GM18870 (cell line): Measurements from ENCODE around the gene SPART.
"Not testable (repeated sequence)": the region's sequence is repeated elsewhere in the genome, so short reads cannot be mapped to it uniquely, and the experiment has no call there.

Experiments
- ATAC-seq: cut with Tn5 transposase; IDR thresholded peaks from one replicate; pipeline ENCODE4 v1.9.1; 2021; ENCODE audit warnings: moderate library complexity; ENCODE audit not compliant: unreplicated experiment

The SPART gene

GRCh38 chr13:36323408-36323807, 22.8 kb downstream of the SPART start:
- ATAC-seq: no peak

- ATAC-seq: not testable (repeated sequence)
Measured at GRCh38 chr13:36319793-36320192, 26.4 kb downstream of the SPART start.

- no peak for ATAC-seq
Measured at GRCh38 chr13:36313047-36313969, 32.9 kb downstream of the SPART start.

GRCh38 chr13:36310417-36311108, 35.6 kb downstream of the SPART start:
- peak; percentile 59 for ATAC-seq

GRCh38 chr13:36302289-36302688, 43.9 kb downstream of the SPART start:
- ATAC-seq: no peak

GRCh38 chr13:36299469-36299868, 46.7 kb downstream of the SPART start:
- ATAC-seq: not testable (repeated sequence)

GRCh38 chr13:36298535-36299068, 47.6 kb downstream of the SPART start:
- ATAC-seq: no peak

GRCh38 chr13:36297366-36298338, 48.5 kb downstream of the SPART start, which contains the start of gene CCDC169:
TSS of gene CCDC169 (minus strand) at chr13:36297814. CDS start at chr13:36297719, 95 bp downstream.
- peak; percentile 62 for ATAC-seq

GRCh38 chr13:36294096-36294495, 52.1 kb downstream of the SPART start:
- ATAC-seq: no peak

GRCh38 chr13:36293497-36293896, 52.7 kb downstream of the SPART start:
- ATAC-seq: no peak

GRCh38 chr13:36288794-36289391, 57.3 kb downstream of the SPART start:
- no peak for ATAC-seq

- no peak for ATAC-seq
Measured at GRCh38 chr13:36286006-36286405, 60.2 kb downstream of the SPART start.

GRCh38 chr13:36282821-36283432, 63.3 kb downstream of the SPART start:
- ATAC-seq: no peak

- ATAC-seq: no peak
Measured at GRCh38 chr13:36275190-36276002, 70.8 kb downstream of the SPART start.

GRCh38 chr13:36273431-36273830, 72.8 kb downstream of the SPART start:
- no peak for ATAC-seq

GRCh38 chr13:36261976-36262375, 84.2 kb downstream of the SPART start:
- no peak for ATAC-seq

GRCh38 chr13:36261011-36261410, 85.2 kb downstream of the SPART start:
- no peak for ATAC-seq

GRCh38 chr13:36259361-36260137, 86.6 kb downstream of the SPART start:
- no peak for ATAC-seq
